ENCODE measurements around the gene SOX6. TPM values are rescaled to one million over a fixed set of nuclear protein-coding genes. Genes with fewer than 3 reads are reported as not detected.
A peak's percentile ranks its signal among the peaks of the same experiment; 100 is the strongest.

SOX6 gene
- total RNA-seq, 1 experiment from 2014 or later: not detected

GRCh38 chr11:15941206-15941770 lies 415.1 kb downstream of the SOX6 start:
- Histone ChIP-seq H3K27me3 (ENCODE audit: insufficient read depth, low read length) (no peaks in the 10 kb centered on the region), H3K4ac (ENCODE audit: low read depth, low read length) (no peak overlapping the region), H3K14ac (ENCODE audit: insufficient read depth, low read length) (no peak overlapping the region), H2BK15ac (ENCODE audit: low read depth, low read length) (no peak overlapping the region), H3K27ac (ENCODE audit: insufficient read length, low read depth, low read length) (no peak overlapping the region), H3K4me2 (ENCODE audit: insufficient read depth, insufficient read length, low read length) (no peak overlapping the region), H4K20me1 (ENCODE audit: control insufficient read depth, insufficient read depth, insufficient read length) (no peaks in the 10 kb centered on the region), H3K79me1 (ENCODE audit: insufficient read depth, low read depth, low read length, poor library complexity, severe bottlenecking) (no peaks in the 10 kb centered on the region), H2AFZ (ENCODE audit: low read length) (no peak overlapping the region), H3K23me2 (ENCODE audit: insufficient read length, low read depth, low read length, poor library complexity, severe bottlenecking) (no peaks in the 10 kb centered on the region), H2BK120ac (ENCODE audit: low read depth, low read length, poor library complexity, severe bottlenecking) (no peak overlapping the region), H2BK20ac (ENCODE audit: low read depth, low read length, poor library complexity, severe bottlenecking) (no peak overlapping the region), H3K4me1 (ENCODE audit: insufficient read depth, low read length) (no peaks in the 10 kb centered on the region), H4K91ac (ENCODE audit: insufficient read length, low read depth, low read length) (no peak overlapping the region), H3K23ac (ENCODE audit: insufficient read length, low read depth, low read length) (no peak overlapping the region), H2AK5ac (ENCODE audit: insufficient read length, low read length) (no peak overlapping the region), H3K18ac (ENCODE audit: insufficient read length, low read depth, low read length) (no peak overlapping the region), H4K8ac (replicated peaks; ENCODE audit: insufficient read length, low read depth, low read length) (no peak overlapping the region), H3K9ac (ENCODE audit: extremely low read depth, insufficient read length, low read length) (no peak overlapping the region), H3K56ac (ENCODE audit: insufficient read length, low read depth, low read length) (no peak overlapping the region), H2BK5ac (ENCODE audit: insufficient read length, low read length) (no peak overlapping the region), H2BK12ac (ENCODE audit: insufficient read length, low read depth, low read length) (no peak overlapping the region), H3K79me2 (ENCODE audit: insufficient read depth, low read length) (no peaks in the 10 kb centered on the region), H3T11ph (ENCODE audit: low read length) (no peak overlapping the region), H4K5ac (ENCODE audit: insufficient read length, low read depth, low read length) (no peak overlapping the region), H3K9me3 (ENCODE audit: control insufficient read depth, low read depth, low read length) (no peaks in the 10 kb centered on the region)
- Mint-ChIP-seq H3K36me3 (ENCODE audit: insufficient read depth in 1 of 3, low read depth in 3 of 3) (no peaks in the 10 kb centered on the region; a peak in 1 of 7 replicates), H3K27ac (peak overlapping the region in 1 of 3 experiments; percentile 22; a peak in 1 of 7 replicates), H3K4me1 (no peaks in the 10 kb centered on the region), H3K4me3 (no peak overlapping the region), H3K9me3 (no peaks in the 10 kb centered on the region; a peak in 1 of 5 replicates), H3K27me3 (ENCODE audit: low read depth) (peaks cover 57% of the 10 kb centered on the region)
- WGBS (ENCODE audit: extremely low coverage, insufficient read length, low lambda C conversion rate): no CpG with 5 or more reads among the region's 36 CpGs
- peak; percentile 87 for DNase-seq
- TF ChIP-seq CTCF (conservative IDR thresholded peaks at IDR 0.05): peak; percentile 98
